GM06990 (cell line): ENCODE results near the gene GABBR2.

Experiments
- DNase-seq: peaks from one replicate; pipeline ENCODE4 v3.0.0-alpha.2; 2011; ENCODE audit not compliant: insufficient read length; ENCODE audit errors: extremely low read depth
- H3K27me3 ChIP-seq: replicated peaks from 2 replicates; pipeline ENCODE4 v1.6.0; 2011; ENCODE audit warnings: low read length; ENCODE audit not compliant: control insufficient read depth, insufficient read depth
- H3K36me3 ChIP-seq: 2 replicates; pipeline ENCODE4 v1.5.1; 2011; ENCODE audit warnings: low read length; ENCODE audit not compliant: control insufficient read depth, insufficient read depth
- H3K4me3 ChIP-seq: replicated peaks from 2 replicates; pipeline ENCODE4 v1.5.1; 2011; ENCODE audit warnings: low read depth, mild to moderate bottlenecking, control low read depth, low read length
- TF ChIP-seq, protein P1 (sequence below): IDR thresholded peaks from 2 replicates; pipeline ENCODE4 v1.5.1; 2011; ENCODE audit warnings: low read length, control low read depth, mild to moderate bottlenecking, inconsistent platforms; ENCODE audit not compliant: insufficient read depth, poor library complexity, severe bottlenecking

GABBR2 gene

DNA sequence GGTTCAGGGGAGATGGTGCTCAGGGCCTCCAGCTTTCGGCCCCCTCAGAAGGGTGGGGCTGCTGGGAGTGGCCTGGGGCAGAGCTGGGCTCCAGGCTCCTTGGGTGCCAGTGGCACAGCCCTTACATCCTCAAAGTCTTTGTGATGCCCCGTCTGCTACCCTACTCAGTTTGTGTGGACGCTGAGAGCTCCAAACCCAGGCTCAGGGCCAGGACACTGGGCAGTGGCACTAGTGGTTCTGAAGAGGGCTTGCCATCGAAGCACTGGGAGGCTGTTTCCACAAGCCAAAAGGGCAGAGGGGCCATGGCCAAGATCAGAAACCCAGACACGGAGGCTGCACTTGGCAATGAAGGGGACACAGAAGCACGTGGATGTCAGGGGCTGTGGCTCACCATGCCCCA is 99.1 kb downstream of the GABBR2 start:
- no peak overlapping the region for H3K4me3 ChIP-seq
- TF ChIP-seq, protein P1, sequence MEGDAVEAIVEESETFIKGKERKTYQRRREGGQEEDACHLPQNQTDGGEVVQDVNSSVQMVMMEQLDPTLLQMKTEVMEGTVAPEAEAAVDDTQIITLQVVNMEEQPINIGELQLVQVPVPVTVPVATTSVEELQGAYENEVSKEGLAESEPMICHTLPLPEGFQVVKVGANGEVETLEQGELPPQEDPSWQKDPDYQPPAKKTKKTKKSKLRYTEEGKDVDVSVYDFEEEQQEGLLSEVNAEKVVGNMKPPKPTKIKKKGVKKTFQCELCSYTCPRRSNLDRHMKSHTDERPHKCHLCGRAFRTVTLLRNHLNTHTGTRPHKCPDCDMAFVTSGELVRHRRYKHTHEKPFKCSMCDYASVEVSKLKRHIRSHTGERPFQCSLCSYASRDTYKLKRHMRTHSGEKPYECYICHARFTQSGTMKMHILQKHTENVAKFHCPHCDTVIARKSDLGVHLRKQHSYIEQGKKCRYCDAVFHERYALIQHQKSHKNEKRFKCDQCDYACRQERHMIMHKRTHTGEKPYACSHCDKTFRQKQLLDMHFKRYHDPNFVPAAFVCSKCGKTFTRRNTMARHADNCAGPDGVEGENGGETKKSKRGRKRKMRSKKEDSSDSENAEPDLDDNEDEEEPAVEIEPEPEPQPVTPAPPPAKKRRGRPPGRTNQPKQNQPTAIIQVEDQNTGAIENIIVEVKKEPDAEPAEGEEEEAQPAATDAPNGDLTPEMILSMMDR: no peak
- H3K27me3 ChIP-seq: no peaks in the 10 kb centered on the region; the same call in none of the 2 replicates
- DNase-seq: no peak
- no peaks in the 10 kb centered on the region for H3K36me3 ChIP-seq

- no peak for DNase-seq
Measured at GRCh38 chr9:98607787-98608186, 100.9 kb downstream of the GABBR2 start.

GRCh38 chr9:98607152-98607551 is 101.6 kb downstream of the GABBR2 start:
- H3K27me3 ChIP-seq: no peaks in the 10 kb centered on the region; the same call in 1 of the 2 replicates
- DNase-seq: no peak
- TF ChIP-seq, protein P1: no peak
- H3K4me3 ChIP-seq: no peak overlapping the region
- H3K36me3 ChIP-seq: no peaks in the 10 kb centered on the region

More at GRCh38 chr9:98607787-98608186, 100.9 kb downstream of the GABBR2 start:
- Histone ChIP-seq H3K36me3 (no peaks in the 10 kb centered on the region), H3K27me3 (no peaks in the 10 kb centered on the region; the same call in 1 of the 2 replicates), H3K4me3 (no peak overlapping the region)
- TF ChIP-seq, protein P1: no peak

DNA sequence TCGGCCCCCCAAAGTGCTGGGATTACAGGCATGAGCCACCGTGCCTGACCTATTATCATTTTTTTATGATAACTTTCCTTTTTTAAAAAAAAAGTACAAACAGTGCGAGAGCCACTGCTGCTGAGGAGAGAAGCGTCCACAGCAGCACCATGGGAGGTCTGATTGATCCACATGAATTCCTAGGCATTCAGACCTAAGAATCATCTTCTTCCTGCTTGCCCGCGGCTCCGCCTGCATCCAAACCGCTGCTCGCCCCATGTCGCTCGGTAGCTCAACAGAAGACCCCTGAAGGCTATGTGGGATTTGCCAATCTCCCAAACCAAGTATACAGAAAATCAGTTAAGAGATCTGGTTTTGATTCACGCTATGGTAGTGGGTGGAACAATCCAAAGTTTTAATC is 102.0 kb downstream of the GABBR2 start:
- Histone ChIP-seq H3K27me3 (no peaks in the 10 kb centered on the region; the same call in 1 of the 2 replicates), H3K4me3 (no peak overlapping the region), H3K36me3 (no peaks in the 10 kb centered on the region)
- no peak for DNase-seq
- TF ChIP-seq, protein P1: no peak

DNA sequence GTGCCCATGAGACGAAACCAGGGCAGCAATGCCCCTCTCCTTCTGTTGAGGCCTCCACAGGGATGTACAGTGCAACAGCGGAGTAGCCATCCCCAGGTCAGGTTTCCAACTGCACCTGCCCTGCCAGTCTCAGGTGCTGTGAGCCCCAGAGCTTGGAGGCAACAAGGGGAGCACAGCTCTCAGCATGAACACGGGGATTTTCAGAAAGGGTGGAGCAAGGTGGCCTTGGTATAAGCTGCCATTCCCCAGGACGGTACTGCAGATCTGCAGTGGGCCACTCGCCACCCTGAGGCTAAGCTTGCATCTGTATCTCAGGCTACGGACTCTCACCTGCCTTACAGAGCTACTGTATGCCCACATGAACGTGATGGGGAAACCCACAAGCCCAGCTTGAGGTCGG is 103.6 kb downstream of the GABBR2 start:
- TF ChIP-seq, protein P1: no peak
- Histone ChIP-seq H3K27me3 (no peaks in the 10 kb centered on the region; the same call in 1 of the 2 replicates), H3K36me3 (no peaks in the 10 kb centered on the region), H3K4me3 (no peak overlapping the region)
- no peak for DNase-seq

DNA sequence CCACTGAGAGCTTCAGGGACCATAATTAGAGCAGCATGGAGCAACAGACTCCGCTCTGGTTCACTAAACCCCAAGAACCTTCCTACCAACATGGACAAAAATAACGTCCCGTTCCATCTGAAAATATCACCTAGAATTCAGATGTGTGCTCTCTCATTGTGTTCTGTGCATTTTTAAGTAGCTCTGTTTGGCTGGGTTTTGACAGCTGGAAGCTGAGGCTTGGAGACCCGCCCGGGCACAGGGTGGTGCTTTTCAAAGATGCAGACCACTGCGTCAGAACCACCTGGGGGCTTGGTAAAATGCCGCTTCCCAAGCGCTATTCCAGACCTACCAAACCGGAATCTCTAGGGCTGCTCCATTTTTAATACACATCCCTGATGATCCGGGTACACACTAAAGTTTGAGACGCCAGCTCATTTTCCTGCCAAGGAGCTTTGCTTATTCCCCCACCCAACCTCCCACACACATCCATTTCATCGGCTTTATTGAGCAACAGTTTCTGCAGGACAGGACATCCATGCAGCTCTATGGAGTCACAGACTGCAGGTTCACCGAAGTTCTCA is 104.8 kb downstream of the GABBR2 start:
- Histone ChIP-seq H3K27me3 (no peaks in the 10 kb centered on the region), H3K36me3 (no peaks in the 10 kb centered on the region), H3K4me3 (no peak overlapping the region)
- TF ChIP-seq, protein P1: no peak
- DNase-seq: no peak
